ENCODE data around the gene AMPH.
"Not testable (repeated sequence)": the region's sequence is repeated elsewhere in the genome, so short reads cannot be mapped to it uniquely, and the experiment has no call there.

Gene AMPH

GRCh38 chr7:38592737-38593288 is 38.4 kb downstream of the AMPH start:
- no peaks in the 10 kb centered on the region for H3K9me3 ChIP-seq (ENCODE audit: low read length)
- no peak overlapping the region for H3K4me3 ChIP-seq (ENCODE audit: low read length)
- no peaks in the 10 kb centered on the region for H3K27me3 ChIP-seq (ENCODE audit: insufficient read depth, low read length)
- H3K4me1 ChIP-seq (ENCODE audit: insufficient read depth, low read length): peaks cover 4% of the 10 kb centered on the region
- no peak overlapping the region for H2AFZ ChIP-seq (ENCODE audit: low read depth, low read length)
- H3K36me3 ChIP-seq (ENCODE audit: insufficient read depth, low read length): no peaks in the 10 kb centered on the region

- no peaks in the 10 kb centered on the region for H3K36me3 ChIP-seq (ENCODE audit: insufficient read depth, low read length)
- no peak overlapping the region for H3K4me3 ChIP-seq (ENCODE audit: low read length)
- H3K27me3 ChIP-seq (ENCODE audit: insufficient read depth, low read length): no peaks in the 10 kb centered on the region
- no peaks in the 10 kb centered on the region for H3K9me3 ChIP-seq (ENCODE audit: low read length)
- H3K4me1 ChIP-seq (ENCODE audit: insufficient read depth, low read length): peaks cover 4% of the 10 kb centered on the region
- no peak overlapping the region for H2AFZ ChIP-seq (ENCODE audit: low read depth, low read length)
Measured at GRCh38 chr7:38585572-38586354, 45.4 kb downstream of the AMPH start.

- Histone ChIP-seq H3K36me3 (ENCODE audit: insufficient read depth, low read length) (no peaks in the 10 kb centered on the region), H3K4me3 (ENCODE audit: low read length) (no peak overlapping the region), H3K9me3 (ENCODE audit: low read length) (no peaks in the 10 kb centered on the region), H3K4me1 (ENCODE audit: insufficient read depth, low read length) (peaks cover 1% of the 10 kb centered on the region), H3K27me3 (ENCODE audit: insufficient read depth, low read length) (no peaks in the 10 kb centered on the region), H2AFZ (ENCODE audit: low read depth, low read length) (no peak overlapping the region)
Measured at GRCh38 chr7:38584443-38585210, 46.5 kb downstream of the AMPH start.

- Histone ChIP-seq H3K36me3 (ENCODE audit: insufficient read depth, low read length) (no peaks in the 10 kb centered on the region), H3K27me3 (ENCODE audit: insufficient read depth, low read length) (no peaks in the 10 kb centered on the region), H3K4me3 (ENCODE audit: low read length) (no peak overlapping the region), H2AFZ (ENCODE audit: low read depth, low read length) (no peak overlapping the region), H3K4me1 (ENCODE audit: insufficient read depth, low read length) (no peaks in the 10 kb centered on the region), H3K9me3 (ENCODE audit: low read length) (no peaks in the 10 kb centered on the region)
Measured at GRCh38 chr7:38580485-38580884, 50.7 kb downstream of the AMPH start.

- H3K4me1 ChIP-seq (ENCODE audit: insufficient read depth, low read length): no peaks in the 10 kb centered on the region
Measured at GRCh38 chr7:38574086-38574485, 57.1 kb downstream of the AMPH start.

GRCh38 chr7:38571620-38572019 is 59.6 kb downstream of the AMPH start:
- not testable (repeated sequence) for H3K4me3 ChIP-seq (ENCODE audit: low read length); H3K9me3 ChIP-seq (ENCODE audit: low read length); H2AFZ ChIP-seq (ENCODE audit: low read depth, low read length); H3K36me3 ChIP-seq (ENCODE audit: insufficient read depth, low read length); H3K4me1 ChIP-seq (ENCODE audit: insufficient read depth, low read length); H3K27me3 ChIP-seq (ENCODE audit: insufficient read depth, low read length)

More at GRCh38 chr7:38574086-38574485, 57.1 kb downstream of the AMPH start:
- Histone ChIP-seq H2AFZ (ENCODE audit: low read depth, low read length) (no peak overlapping the region), H3K36me3 (ENCODE audit: insufficient read depth, low read length) (no peaks in the 10 kb centered on the region), H3K9me3 (ENCODE audit: low read length) (no peaks in the 10 kb centered on the region), H3K4me3 (ENCODE audit: low read length) (no peak overlapping the region), H3K27me3 (ENCODE audit: insufficient read depth, low read length) (no peaks in the 10 kb centered on the region)

- no peak overlapping the region for H3K4me3 ChIP-seq (ENCODE audit: low read length)
- no peaks in the 10 kb centered on the region for H3K36me3 ChIP-seq (ENCODE audit: insufficient read depth, low read length)
- no peaks in the 10 kb centered on the region for H3K4me1 ChIP-seq (ENCODE audit: insufficient read depth, low read length)
- H3K27me3 ChIP-seq (ENCODE audit: insufficient read depth, low read length): no peaks in the 10 kb centered on the region
- no peak overlapping the region for H2AFZ ChIP-seq (ENCODE audit: low read depth, low read length)
- no peaks in the 10 kb centered on the region for H3K9me3 ChIP-seq (ENCODE audit: low read length)
Measured at GRCh38 chr7:38568497-38568896, 62.7 kb downstream of the AMPH start.

GRCh38 chr7:38565289-38565688 is 65.9 kb downstream of the AMPH start:
- Histone ChIP-seq H3K27me3 (ENCODE audit: insufficient read depth, low read length) (no peaks in the 10 kb centered on the region), H3K4me1 (ENCODE audit: insufficient read depth, low read length) (peaks cover 11% of the 10 kb centered on the region), H3K4me3 (ENCODE audit: low read length) (no peak overlapping the region), H3K36me3 (ENCODE audit: insufficient read depth, low read length) (no peaks in the 10 kb centered on the region), H2AFZ (ENCODE audit: low read depth, low read length) (no peak overlapping the region), H3K9me3 (ENCODE audit: low read length) (no peaks in the 10 kb centered on the region)

- H3K9me3 ChIP-seq (ENCODE audit: low read length): no peaks in the 10 kb centered on the region
Measured at GRCh38 chr7:38563741-38564140, 67.4 kb downstream of the AMPH start.

GRCh38 chr7:38561166-38561565 is 70.0 kb downstream of the AMPH start:
- no peak overlapping the region for H3K4me3 ChIP-seq (ENCODE audit: low read length)
- H3K4me1 ChIP-seq (ENCODE audit: insufficient read depth, low read length): peaks cover 27% of the 10 kb centered on the region
- H3K27me3 ChIP-seq (ENCODE audit: insufficient read depth, low read length): no peaks in the 10 kb centered on the region
- no peak overlapping the region for H2AFZ ChIP-seq (ENCODE audit: low read depth, low read length)
- H3K36me3 ChIP-seq (ENCODE audit: insufficient read depth, low read length): no peaks in the 10 kb centered on the region
- H3K9me3 ChIP-seq (ENCODE audit: low read length): no peaks in the 10 kb centered on the region

More at GRCh38 chr7:38563741-38564140, 67.4 kb downstream of the AMPH start:
- H3K36me3 ChIP-seq (ENCODE audit: insufficient read depth, low read length): no peaks in the 10 kb centered on the region
- H3K4me1 ChIP-seq (ENCODE audit: insufficient read depth, low read length): peaks cover 17% of the 10 kb centered on the region
- H2AFZ ChIP-seq (ENCODE audit: low read depth, low read length): no peak overlapping the region
- H3K4me3 ChIP-seq (ENCODE audit: low read length): no peak overlapping the region
- no peaks in the 10 kb centered on the region for H3K27me3 ChIP-seq (ENCODE audit: insufficient read depth, low read length)

- H3K36me3 ChIP-seq (ENCODE audit: insufficient read depth, low read length): no peaks in the 10 kb centered on the region
- H3K9me3 ChIP-seq (ENCODE audit: low read length): no peaks in the 10 kb centered on the region
- no peak overlapping the region for H2AFZ ChIP-seq (ENCODE audit: low read depth, low read length)
- H3K4me3 ChIP-seq (ENCODE audit: low read length): no peak overlapping the region
- H3K27me3 ChIP-seq (ENCODE audit: insufficient read depth, low read length): no peaks in the 10 kb centered on the region
- peaks cover 27% of the 10 kb centered on the region for H3K4me1 ChIP-seq (ENCODE audit: insufficient read depth, low read length)
Measured at GRCh38 chr7:38558761-38559345, 72.3 kb downstream of the AMPH start.

GRCh38 chr7:38554586-38554985 is 76.6 kb downstream of the AMPH start:
- Histone ChIP-seq H3K4me3 (ENCODE audit: low read length) (no peak overlapping the region), H3K27me3 (ENCODE audit: insufficient read depth, low read length) (no peaks in the 10 kb centered on the region), H3K9me3 (ENCODE audit: low read length) (no peaks in the 10 kb centered on the region), H3K36me3 (ENCODE audit: insufficient read depth, low read length) (no peaks in the 10 kb centered on the region), H2AFZ (ENCODE audit: low read depth, low read length) (no peak overlapping the region), H3K4me1 (ENCODE audit: insufficient read depth, low read length) (peaks cover 16% of the 10 kb centered on the region)

GRCh38 chr7:38550836-38551235 is 80.3 kb downstream of the AMPH start:
- Histone ChIP-seq H3K27me3 (ENCODE audit: insufficient read depth, low read length) (no peaks in the 10 kb centered on the region), H3K36me3 (ENCODE audit: insufficient read depth, low read length) (no peaks in the 10 kb centered on the region), H3K4me3 (ENCODE audit: low read length) (no peak overlapping the region), H3K9me3 (ENCODE audit: low read length) (no peaks in the 10 kb centered on the region), H3K4me1 (ENCODE audit: insufficient read depth, low read length) (peaks cover 2% of the 10 kb centered on the region), H2AFZ (ENCODE audit: low read depth, low read length) (no peak overlapping the region)
